K562 (cell line): Measurements from ENCODE around the gene MED15. TPM values are rescaled to one million over a fixed set of nuclear protein-coding genes. Genes with fewer than 3 reads are reported as not detected.

ENCODE experiments used
- ETV6 ChIP-seq, 3 experiments: fragments of 150-350 bp in 1 of 3; sonication (generic) in 1 of 3; formaldehyde crosslinking in 1 of 3; IDR thresholded peaks; 2 replicates each; pipeline versions ENCODE4 v1.6.1 to v1.8.0; 2014 to 2022; ENCODE audit warnings: borderline replicate concordance in 2 of 3, low read depth in 2 of 3, antibody characterized with exemption in 1 of 3, low read length in 1 of 3, mild to moderate bottlenecking in 1 of 3, missing genetic modification reagents in 1 of 3
- MED1 ChIP-seq: sonication (generic); formaldehyde crosslinking; IDR thresholded peaks from 2 replicates; pipeline ENCODE4 v1.8.1; 2023; ENCODE audit warnings: missing genetic modification reagents, borderline replicate concordance
- MTA1 ChIP-seq: fragments of 450-650 bp; IDR thresholded peaks from 2 replicates; pipeline ENCODE4 v1.6.1; 2017; ENCODE audit warnings: borderline replicate concordance
- NBN ChIP-seq: fragments of 450-650 bp; IDR thresholded peaks from 2 replicates; pipeline ENCODE4 v1.6.1; 2016; ENCODE audit warnings: low read depth, mild to moderate bottlenecking
- NR2C2 ChIP-seq, 2 experiments: fragments of 200-800 bp in 1 of 2; sonication (Bioruptor generic) in 1 of 2; sonication (generic) in 1 of 2; formaldehyde crosslinking in 1 of 2; IDR thresholded peaks; 2 replicates each; pipeline versions ENCODE4 v1.6.1 to v1.8.0; 2016 to 2022; ENCODE audit warnings: mild to moderate bottlenecking in 1 of 2, missing compliant biosample characterization in 1 of 2, missing genetic modification characterization in 1 of 2, missing genetic modification reagents in 1 of 2
- RCOR1 ChIP-seq, 2 experiments: IDR thresholded peaks; 2 replicates each; pipeline ENCODE4 v1.6.1; 2012; ENCODE audit warnings: low read depth in 2 of 2, low read length in 2 of 2, borderline replicate concordance in 1 of 2, improper control_type of control experiment in 1 of 2
- ZNF717 ChIP-seq: fragments of 250-450 bp; sonication (Bioruptor Pico); IDR thresholded peaks from 2 replicates; pipeline ENCODE4 v1.5.0; 2021
- polyA plus RNA-seq, 8 experiments: library from polyadenylated mRNA; depleted of rRNA in 4 of 8; stranded (reverse) in 5 of 8; unstranded in 3 of 8; fragments of >200 nt; fragmentation: Nextera tagmentation in 2 of 8; fragmentation: Illumina TruSeq in 1 of 8; extraction: Ambion mirVana in 2 of 8; extraction: Trizol in 1 of 8; gene quantifications; 2 replicates each; pipeline versions ENCODE4 v1.2.1 to v1.2.3, GENCODE V29; 2011 to 2014; ENCODE audit warnings: inconsistent platforms in 1 of 8, missing spikeins in 1 of 8
- total RNA-seq, 7 experiments: library from RNA; depleted of rRNA in 6 of 7; stranded (reverse); fragments of >200 nt in 6 of 7; fragmentation: Illumina TruSeq in 2 of 7; extraction: Trizol in 2 of 7; gene quantifications; 2 replicates each; pipeline versions ENCODE4 v1.2.1 to v1.2.3, GENCODE V29; 2011 to 2021; ENCODE audit warnings: low replicate concordance in 1 of 7
- TF ChIP-seq, protein P1 (sequence below): fragments of 450-650 bp; IDR thresholded peaks from 2 replicates; pipeline ENCODE4 v1.6.1; 2016; ENCODE audit warnings: mild to moderate bottlenecking
- TF ChIP-seq, protein P2 (sequence below): sonication (generic); formaldehyde crosslinking; IDR thresholded peaks from 2 replicates; pipeline ENCODE4 v1.8.1; 2023; ENCODE audit warnings: missing genetic modification reagents, mild to moderate bottlenecking, borderline replicate concordance

The MED15 gene
- total and polyA plus RNA-seq, 9 of the 15 experiments (the other 6 are each of a cell fraction or from before 2014, with no cell fraction given), result 4.0 to 271 (median 60.1) TPM

DNA sequence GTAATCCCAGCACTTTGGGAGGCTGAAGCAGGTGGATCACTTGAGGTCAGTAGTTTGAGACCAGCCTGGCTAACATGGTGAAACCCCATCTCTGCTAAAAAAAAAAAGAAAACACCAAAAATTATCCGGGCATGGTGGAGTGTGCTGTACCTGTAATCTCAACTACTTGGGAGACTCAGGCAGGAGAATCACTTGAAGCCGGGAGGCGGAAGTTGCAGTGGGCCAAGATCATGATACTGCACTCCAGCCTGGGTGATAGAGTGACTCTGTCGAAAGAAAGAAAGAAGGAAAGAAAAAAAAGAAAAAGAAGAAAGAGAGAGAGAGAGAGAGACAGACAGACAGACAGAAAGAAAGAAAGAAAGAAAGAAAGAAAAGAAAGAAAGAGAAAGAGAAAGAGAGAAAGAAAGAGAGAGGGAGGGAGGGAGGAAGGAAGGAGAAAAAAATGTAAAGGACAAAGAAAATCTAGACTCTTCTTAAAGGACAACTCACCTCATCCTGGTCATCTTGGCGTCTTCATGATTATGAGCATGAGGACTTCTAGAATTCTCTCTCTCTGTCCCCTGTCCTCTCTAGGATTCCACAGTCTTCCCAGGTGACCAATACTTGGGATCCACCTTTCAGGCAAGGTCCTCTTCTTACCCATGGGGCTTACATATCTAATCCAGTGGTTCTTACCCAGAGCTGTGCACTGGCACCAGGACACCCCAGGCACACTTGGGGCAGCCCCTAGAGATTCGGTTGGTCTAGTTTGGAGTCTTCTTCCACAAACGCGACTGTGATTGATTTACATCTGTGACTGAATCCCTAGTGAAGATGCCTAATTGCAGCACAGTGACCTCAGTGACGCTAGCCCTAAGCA is 120.9 kb downstream of the MED15 start (continued):
- TF ChIP-seq ZNF717 (CRISPR knock-in tag), result no peak
- no peak for TF ChIP-seq MED1 (CRISPR knock-in tag)
- no peak for TF ChIP-seq RCOR1 (IDR thresholded peaks at IDR 0.05; ENCODE audit: borderline replicate concordance in 1 of 2, low read depth in 2 of 2, low read length in 2 of 2)
- no peak for TF ChIP-seq ETV6 (IDR thresholded peaks at IDR 0.05; ENCODE audit: borderline replicate concordance in 1 of 2, low read depth in 2 of 2, low read length in 1 of 2)
- no peak for TF ChIP-seq ETV6 (CRISPR knock-in tag; IDR thresholded peaks at IDR 0.05; ENCODE audit: borderline replicate concordance)
- peak; percentile 83; the same call in 1 of the 2 replicates for TF ChIP-seq MTA1
- TF ChIP-seq NR2C2 (CRISPR knock-in tag; IDR thresholded peaks at IDR 0.05), result peak; percentile 46; the same call in 1 of the 2 replicates
- no peak for TF ChIP-seq NR2C2 (tag; IDR thresholded peaks at IDR 0.05)
- TF ChIP-seq, protein P1, sequence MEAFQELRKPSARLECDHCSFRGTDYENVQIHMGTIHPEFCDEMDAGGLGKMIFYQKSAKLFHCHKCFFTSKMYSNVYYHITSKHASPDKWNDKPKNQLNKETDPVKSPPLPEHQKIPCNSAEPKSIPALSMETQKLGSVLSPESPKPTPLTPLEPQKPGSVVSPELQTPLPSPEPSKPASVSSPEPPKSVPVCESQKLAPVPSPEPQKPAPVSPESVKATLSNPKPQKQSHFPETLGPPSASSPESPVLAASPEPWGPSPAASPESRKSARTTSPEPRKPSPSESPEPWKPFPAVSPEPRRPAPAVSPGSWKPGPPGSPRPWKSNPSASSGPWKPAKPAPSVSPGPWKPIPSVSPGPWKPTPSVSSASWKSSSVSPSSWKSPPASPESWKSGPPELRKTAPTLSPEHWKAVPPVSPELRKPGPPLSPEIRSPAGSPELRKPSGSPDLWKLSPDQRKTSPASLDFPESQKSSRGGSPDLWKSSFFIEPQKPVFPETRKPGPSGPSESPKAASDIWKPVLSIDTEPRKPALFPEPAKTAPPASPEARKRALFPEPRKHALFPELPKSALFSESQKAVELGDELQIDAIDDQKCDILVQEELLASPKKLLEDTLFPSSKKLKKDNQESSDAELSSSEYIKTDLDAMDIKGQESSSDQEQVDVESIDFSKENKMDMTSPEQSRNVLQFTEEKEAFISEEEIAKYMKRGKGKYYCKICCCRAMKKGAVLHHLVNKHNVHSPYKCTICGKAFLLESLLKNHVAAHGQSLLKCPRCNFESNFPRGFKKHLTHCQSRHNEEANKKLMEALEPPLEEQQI, result no peak
- TF ChIP-seq NBN, result no peak; the same call in 1 of the 2 replicates
- TF ChIP-seq, protein P2, sequence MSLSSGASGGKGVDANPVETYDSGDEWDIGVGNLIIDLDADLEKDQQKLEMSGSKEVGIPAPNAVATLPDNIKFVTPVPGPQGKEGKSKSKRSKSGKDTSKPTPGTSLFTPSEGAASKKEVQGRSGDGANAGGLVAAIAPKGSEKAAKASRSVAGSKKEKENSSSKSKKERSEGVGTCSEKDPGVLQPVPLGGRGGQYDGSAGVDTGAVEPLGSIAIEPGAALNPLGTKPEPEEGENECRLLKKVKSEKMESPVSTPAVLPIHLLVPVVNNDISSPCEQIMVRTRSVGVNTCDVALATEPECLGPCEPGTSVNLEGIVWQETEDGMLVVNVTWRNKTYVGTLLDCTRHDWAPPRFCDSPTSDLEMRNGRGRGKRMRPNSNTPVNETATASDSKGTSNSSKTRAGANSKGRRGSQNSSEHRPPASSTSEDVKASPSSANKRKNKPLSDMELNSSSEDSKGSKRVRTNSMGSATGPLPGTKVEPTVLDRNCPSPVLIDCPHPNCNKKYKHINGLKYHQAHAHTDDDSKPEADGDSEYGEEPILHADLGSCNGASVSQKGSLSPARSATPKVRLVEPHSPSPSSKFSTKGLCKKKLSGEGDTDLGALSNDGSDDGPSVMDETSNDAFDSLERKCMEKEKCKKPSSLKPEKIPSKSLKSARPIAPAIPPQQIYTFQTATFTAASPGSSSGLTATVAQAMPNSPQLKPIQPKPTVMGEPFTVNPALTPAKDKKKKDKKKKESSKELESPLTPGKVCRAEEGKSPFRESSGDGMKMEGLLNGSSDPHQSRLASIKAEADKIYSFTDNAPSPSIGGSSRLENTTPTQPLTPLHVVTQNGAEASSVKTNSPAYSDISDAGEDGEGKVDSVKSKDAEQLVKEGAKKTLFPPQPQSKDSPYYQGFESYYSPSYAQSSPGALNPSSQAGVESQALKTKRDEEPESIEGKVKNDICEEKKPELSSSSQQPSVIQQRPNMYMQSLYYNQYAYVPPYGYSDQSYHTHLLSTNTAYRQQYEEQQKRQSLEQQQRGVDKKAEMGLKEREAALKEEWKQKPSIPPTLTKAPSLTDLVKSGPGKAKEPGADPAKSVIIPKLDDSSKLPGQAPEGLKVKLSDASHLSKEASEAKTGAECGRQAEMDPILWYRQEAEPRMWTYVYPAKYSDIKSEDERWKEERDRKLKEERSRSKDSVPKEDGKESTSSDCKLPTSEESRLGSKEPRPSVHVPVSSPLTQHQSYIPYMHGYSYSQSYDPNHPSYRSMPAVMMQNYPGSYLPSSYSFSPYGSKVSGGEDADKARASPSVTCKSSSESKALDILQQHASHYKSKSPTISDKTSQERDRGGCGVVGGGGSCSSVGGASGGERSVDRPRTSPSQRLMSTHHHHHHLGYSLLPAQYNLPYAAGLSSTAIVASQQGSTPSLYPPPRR (CRISPR knock-in tag), result peak; percentile 70
